ENCODE data around the gene PGRMC2.

GRCh38 chr4:128255906-128256305, 31.7 kb downstream of the PGRMC2 start:
- no peak for TF ChIP-seq POLR2A (IDR thresholded peaks at IDR 0.05; ENCODE audit: low read length)
- no peak for TF ChIP-seq GATA1 (IDR thresholded peaks at IDR 0.05; ENCODE audit: low read depth, low read length)

Measured in erythroblast (primary cell).